ENCODE measurements around the gene SPATS2L.

Gene SPATS2L, protein sequence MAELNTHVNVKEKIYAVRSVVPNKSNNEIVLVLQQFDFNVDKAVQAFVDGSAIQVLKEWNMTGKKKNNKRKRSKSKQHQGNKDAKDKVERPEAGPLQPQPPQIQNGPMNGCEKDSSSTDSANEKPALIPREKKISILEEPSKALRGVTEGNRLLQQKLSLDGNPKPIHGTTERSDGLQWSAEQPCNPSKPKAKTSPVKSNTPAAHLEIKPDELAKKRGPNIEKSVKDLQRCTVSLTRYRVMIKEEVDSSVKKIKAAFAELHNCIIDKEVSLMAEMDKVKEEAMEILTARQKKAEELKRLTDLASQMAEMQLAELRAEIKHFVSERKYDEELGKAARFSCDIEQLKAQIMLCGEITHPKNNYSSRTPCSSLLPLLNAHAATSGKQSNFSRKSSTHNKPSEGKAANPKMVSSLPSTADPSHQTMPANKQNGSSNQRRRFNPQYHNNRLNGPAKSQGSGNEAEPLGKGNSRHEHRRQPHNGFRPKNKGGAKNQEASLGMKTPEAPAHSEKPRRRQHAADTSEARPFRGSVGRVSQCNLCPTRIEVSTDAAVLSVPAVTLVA

GRCh38 chr2:200306196-200306930, at the start of gene SPATS2L:
SPATS2L (plus strand) TSS chr2:200306693; CDS start chr2:200389245, 82,552 bp downstream.
- DNase-seq (ENCODE audit: low read depth) = peak; percentile 8

DNA sequence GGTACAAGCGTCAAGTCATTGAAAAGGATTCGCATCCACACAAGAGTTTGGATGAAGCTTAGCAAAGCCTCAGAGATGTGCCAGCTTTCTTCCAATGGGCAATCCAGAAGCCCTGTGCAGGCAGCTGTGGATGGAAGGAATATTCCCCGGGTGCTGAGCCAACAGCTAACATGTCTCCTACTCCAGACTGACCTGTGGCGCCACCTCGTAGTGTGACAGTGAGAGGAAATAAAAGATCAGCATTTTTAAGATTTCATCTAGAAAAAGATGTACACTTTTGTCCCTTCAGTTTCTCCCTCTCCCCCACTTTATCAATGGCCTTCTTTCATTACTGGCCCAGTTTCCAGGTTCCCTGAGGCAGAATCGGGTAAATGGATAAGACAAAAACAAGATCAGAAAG, 48.9 kb upstream of the SPATS2L start:
- no peak for DNase-seq (ENCODE audit: low read depth)

GRCh38 chr2:200258081-200258480, 48.4 kb upstream of the SPATS2L start:
- no peak for DNase-seq (ENCODE audit: low read depth)

DNA sequence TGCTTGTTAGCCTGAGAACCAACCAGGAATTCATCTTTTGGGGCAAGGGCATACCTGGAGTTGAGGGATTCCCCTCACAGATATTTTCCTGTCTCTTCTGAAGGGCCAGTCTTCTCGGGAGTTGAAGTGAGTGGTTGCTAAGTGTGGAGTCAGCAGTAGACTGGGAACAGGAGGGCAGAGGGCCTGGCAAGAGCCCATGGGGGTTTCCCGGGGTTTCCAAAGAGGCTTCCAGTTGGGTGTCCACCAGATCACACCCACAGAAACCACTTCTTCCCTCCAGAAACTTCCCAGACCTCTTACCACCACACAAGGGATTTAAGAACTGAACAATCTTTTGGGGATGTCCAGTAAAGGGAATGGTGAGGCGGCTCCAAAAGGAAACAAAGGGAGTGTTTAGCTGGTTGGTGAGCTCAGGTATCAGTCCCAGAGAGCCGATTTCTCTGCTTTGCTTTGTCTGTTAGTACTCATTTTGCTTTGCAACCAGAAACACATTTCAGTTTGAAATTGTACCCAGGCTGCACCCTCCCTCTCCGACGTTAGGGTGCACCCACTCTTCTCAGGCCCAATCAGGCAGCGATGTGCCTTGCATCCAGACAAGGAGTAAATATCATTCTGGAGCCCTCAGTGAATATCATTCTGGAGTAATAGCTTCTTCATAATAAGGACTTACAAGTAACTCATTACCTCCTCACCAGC, 47.5 kb upstream of the SPATS2L start:
- DNase-seq (ENCODE audit: low read depth) = no peak

GRCh38 chr2:200259577-200259957, 46.9 kb upstream of the SPATS2L start:
- DNase-seq (ENCODE audit: low read depth) = no peak

DNA sequence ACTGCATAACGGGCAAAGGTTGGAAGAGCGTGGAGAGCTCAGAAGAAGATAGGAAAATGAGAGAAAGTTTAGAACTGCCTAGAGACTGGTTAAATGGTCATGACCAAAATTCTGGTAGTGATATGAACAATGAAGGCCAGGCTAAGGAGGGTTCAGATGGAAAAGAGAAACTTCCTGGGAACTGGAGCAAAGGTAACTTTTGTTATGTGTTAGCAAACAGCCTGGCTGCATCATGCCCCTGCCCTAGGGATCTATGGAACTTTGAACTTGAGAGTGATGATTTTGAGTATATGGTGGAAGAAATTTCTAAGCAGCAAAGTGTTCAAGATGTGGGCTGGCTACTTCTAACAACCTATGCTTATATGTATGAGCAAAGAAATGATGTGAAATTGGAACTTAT, 44.4 kb upstream of the SPATS2L start:
- DNase-seq (ENCODE audit: low read depth) = no peak

- no peak for DNase-seq (ENCODE audit: low read depth)
Measured at GRCh38 chr2:200263279-200263678, 43.2 kb upstream of the SPATS2L start.

DNA sequence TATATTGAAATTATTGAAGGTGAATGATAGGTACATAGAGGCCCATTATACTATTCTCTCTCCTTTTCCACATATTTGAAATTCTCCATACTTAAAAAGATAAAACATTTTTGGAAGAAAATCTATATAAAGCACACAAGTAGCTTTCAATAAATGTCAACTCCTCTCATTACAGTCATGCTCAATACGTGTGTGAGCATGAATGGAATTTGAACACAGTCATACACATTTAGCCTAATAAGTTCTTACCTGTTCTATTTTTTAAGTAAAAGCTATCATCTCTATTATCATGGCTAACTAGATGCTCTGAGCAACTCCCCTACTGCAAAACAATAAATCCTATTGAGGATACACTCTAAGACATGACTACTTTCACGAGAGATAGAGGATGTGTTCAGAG, 41.9 kb upstream of the SPATS2L start:
- no peak for DNase-seq (ENCODE audit: low read depth)

DNA sequence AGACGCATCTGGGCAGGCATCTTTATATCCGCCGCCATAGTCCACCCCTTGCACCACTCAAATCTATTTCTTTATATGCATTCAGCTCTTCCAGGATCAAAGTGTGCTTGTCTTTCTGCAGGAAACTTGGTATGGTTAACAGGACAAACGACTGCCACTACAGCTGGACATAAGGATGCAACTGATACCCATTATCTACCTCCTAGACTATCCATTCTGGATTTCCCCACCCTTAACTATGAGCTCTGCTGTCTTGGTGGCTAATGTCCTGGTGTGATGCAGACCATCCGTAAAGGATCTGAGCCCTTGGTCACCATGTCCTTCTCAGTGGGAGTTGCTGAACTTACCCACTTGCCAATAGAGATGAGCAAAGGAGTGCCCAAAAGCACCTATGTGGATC, 40.1 kb upstream of the SPATS2L start:
- no peak for DNase-seq (ENCODE audit: low read depth)

DNA sequence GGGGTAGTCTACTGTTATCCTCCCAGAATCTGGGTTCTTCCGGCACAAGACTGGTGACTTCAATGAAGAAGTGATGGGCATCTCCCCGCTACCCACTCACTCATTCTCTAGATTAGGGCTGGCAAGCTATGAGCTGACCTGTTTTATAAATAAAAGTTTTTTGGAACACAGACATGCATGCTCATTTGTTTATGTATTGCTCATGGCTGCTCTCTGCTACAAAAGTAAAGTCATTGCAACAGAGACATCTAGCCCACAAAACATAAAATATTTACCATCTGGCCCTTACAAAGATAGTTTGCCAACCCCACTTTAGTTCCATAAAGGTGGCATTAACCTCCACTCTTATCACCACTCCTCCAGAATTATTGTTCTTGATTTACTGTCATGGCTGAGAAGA, 39.1 kb upstream of the SPATS2L start:
- DNase-seq (ENCODE audit: low read depth) = no peak

DNA sequence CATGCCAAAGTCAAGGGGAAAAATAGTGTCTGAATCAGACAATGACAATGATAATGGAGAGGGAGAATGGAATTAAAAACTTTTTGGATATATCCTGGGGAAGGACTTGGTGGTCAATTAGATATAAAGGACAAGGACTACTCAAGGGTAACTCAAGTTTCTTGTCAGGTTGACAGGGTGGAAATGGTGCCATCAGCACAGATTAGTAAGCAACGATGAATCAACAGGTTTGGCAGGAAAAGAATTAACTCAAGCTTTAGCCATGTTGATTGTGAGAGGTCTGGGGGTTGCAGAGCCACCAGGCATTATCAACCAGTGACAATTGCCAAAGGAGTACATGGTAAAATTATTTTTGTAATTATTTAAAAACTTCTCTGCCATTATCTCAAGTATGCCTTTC, 35.8 kb upstream of the SPATS2L start:
- DNase-seq (ENCODE audit: low read depth) = no peak

DNA sequence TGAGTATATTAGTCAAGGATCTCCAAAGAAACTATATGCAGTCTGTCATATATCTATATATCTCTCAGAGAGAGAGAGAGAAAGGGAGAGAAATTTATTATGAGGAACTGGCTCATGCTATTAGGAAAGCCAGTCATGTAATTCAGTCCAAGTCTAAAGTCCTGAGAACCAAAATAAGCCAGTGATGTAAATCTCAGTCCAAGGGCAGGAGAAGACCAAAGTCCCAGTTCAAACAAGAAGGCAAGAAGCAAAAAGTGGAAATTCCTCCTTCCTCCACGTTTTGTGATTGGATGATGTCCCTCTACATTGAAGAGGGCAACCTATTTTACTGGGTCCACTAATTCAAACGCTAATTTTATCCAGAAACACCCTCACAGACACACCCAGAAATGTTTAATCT, 34.2 kb upstream of the SPATS2L start:
- DNase-seq (ENCODE audit: low read depth) = no peak

GRCh38 chr2:200274116-200275075, 32.1 kb upstream of the SPATS2L start:
- no peak for DNase-seq (ENCODE audit: low read depth)

DNA sequence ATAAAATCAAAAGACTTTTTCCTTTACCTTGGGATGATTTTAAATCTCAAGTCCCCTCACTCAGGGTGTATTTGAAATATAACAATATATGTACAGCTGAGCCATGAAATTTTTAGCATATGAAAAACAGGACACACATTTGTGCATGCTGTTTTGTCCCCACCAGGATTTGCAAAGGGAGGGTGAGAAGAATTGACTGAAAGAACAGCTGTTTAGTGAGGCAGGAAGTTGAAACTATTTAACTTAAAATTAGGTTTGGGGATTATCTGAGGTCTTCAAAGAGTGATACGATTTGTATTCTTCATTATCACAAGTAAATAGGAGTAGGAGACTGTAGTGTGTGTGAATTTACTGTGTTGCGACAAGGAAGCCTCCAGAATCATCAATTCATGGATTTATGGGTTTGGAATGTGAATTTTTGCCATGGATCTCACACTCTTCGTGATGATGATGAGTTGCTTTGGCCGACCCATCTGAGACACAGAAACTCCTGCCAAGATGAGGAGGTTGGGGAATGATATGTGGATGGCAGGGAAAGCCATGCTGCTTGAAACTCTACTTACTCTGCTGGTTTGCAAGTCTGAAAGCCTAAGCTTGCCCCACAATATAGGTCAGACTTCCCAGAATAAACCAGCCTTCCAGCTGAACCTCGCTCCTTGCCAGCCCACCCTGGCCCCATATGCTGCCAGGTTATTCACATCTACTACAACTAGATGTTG, 31.0 kb upstream of the SPATS2L start:
- no peak for DNase-seq (ENCODE audit: low read depth)

- no peak for DNase-seq (ENCODE audit: low read depth)
Measured at GRCh38 chr2:200276472-200276871, 30.0 kb upstream of the SPATS2L start.

GRCh38 chr2:200278694-200279316, 27.7 kb upstream of the SPATS2L start:
- no peak for DNase-seq (ENCODE audit: low read depth)

- DNase-seq (ENCODE audit: low read depth) = no peak
Measured at GRCh38 chr2:200279857-200280256, 26.6 kb upstream of the SPATS2L start.

DNA sequence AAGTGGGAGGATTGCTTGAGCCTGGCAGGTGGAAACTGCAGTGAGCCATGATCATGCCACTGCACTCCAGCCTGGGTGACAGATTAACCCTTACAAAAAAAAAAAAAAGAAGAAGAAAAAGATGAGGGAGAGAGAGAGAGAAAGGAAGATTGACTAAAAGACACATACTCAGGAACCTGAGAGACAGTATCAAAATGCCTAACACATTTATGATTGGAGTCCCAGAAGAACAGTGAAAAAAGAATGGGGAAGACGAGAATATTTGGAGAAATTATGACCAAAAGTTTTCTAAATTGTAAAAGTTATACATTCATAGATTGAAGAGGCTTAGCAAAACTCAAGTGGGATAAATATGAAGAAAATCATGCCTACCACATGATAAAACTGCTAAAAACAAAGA, 19.9 kb upstream of the SPATS2L start:
- no peak for DNase-seq (ENCODE audit: low read depth)

GRCh38 chr2:200288670-200289429, 17.6 kb upstream of the SPATS2L start:
- no peak for DNase-seq (ENCODE audit: low read depth)

GRCh38 chr2:200296118-200296517, 10.4 kb upstream of the SPATS2L start:
- no peak for DNase-seq (ENCODE audit: low read depth)

All from stimulated activated CD8-positive, alpha-beta memory T cell treated with anti-CD3 and anti-CD28 coated beads, Interleukin-7, amount 100 ng/mL, for 24 hours (primary cell).